ENCODE results near the gene SIM1.

SIM1 gene

DNA sequence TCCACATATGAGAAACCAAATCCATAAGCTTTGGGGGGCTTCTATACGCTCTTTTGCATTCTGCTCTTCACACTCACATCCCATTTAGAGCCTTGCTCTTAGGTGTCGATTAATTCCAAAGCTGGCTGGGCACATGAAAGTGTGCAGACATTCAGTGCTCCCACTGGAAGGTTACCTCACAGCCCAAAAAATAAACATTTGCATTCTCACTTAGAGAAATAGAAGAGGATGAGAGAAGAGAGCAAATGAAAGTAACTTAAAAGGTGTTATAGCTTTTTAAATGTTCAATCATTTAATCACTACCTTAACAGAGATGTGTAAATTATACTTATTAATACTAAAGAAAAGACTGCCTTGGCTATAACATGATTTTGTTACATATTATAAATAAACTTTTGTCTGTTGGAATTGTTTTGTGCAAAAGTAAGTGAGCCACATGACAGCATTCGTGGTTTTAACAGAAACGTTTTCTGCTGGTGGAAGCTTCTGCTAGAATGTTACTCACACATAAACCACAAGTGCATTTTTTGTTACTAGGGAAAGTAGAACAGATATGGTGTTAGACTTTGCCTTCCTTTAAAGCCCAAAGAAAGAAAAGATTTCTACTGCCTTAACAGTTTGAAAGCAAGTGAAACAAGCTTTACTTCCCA is 116.7 kb downstream of the SIM1 start:
- Histone ChIP-seq H3K4me2 (ENCODE audit: low read length) (peak overlapping the region; percentile 56), H3F3A (ENCODE audit: insufficient read depth, low read length) (no peaks in the 10 kb centered on the region), H3K9ac (ENCODE audit: low read length) (0 out of 2 replicates have a peak overlapping the region, but pooled peaks have one; percentile 16), H2AFZ (ENCODE audit: low read length) (peak overlapping the region; percentile 55), H4K20me1 (ENCODE audit: insufficient read depth, low read length) (no peaks in the 10 kb centered on the region), H3K4me1 (ENCODE audit: insufficient read depth, low read length, severe bottlenecking) (peaks cover 32% of the 10 kb centered on the region), H3K9me3 (ENCODE audit: low read length) (no peaks in the 10 kb centered on the region), H3K79me2 (ENCODE audit: insufficient read depth, low read length) (no peaks in the 10 kb centered on the region), H3K27ac (ENCODE audit: low read depth, low read length, poor library complexity, severe bottlenecking) (peak overlapping the region; percentile 66), H3K4me3 (ENCODE audit: low read depth, low read length, poor library complexity, severe bottlenecking) (peak overlapping the region; percentile 27), H3K9me2 (ENCODE audit: low read depth, low read length) (no peaks in the 10 kb centered on the region), H3K36me3 (ENCODE audit: insufficient read depth, low read length) (no peaks in the 10 kb centered on the region), H3K27me3 (ENCODE audit: insufficient read depth, low read length) (no peaks in the 10 kb centered on the region)
- TF ChIP-seq EZH2 (IDR thresholded peaks at IDR 0.05; ENCODE audit: borderline replicate concordance, low read length): no peak
- TF ChIP-seq, protein P1, sequence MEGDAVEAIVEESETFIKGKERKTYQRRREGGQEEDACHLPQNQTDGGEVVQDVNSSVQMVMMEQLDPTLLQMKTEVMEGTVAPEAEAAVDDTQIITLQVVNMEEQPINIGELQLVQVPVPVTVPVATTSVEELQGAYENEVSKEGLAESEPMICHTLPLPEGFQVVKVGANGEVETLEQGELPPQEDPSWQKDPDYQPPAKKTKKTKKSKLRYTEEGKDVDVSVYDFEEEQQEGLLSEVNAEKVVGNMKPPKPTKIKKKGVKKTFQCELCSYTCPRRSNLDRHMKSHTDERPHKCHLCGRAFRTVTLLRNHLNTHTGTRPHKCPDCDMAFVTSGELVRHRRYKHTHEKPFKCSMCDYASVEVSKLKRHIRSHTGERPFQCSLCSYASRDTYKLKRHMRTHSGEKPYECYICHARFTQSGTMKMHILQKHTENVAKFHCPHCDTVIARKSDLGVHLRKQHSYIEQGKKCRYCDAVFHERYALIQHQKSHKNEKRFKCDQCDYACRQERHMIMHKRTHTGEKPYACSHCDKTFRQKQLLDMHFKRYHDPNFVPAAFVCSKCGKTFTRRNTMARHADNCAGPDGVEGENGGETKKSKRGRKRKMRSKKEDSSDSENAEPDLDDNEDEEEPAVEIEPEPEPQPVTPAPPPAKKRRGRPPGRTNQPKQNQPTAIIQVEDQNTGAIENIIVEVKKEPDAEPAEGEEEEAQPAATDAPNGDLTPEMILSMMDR (IDR thresholded peaks at IDR 0.05; ENCODE audit: low read length): no peak

DNA sequence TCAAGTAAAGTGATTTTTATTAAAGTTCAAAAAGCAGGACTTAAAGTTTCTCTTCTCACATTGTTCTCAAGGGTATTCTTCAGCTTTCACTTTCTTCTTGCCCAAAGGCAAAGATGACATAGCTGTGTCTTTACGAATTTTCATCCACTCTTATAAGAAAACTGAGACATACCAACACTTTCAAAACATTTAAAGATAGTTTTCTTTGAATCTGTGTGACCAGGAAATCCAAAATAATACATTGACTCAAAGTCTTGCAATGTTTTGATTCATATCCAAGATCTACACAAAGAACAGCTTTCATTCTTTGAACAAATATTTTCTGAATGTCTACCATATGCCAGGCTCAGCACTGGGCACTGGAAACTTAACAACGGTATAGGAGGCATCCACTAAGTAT is 117.9 kb downstream of the SIM1 start:
- Histone ChIP-seq H3K4me2 (ENCODE audit: low read length) (peak overlapping the region; percentile 29), H3K9me3 (ENCODE audit: low read length) (no peaks in the 10 kb centered on the region), H3K9me2 (ENCODE audit: low read depth, low read length) (no peaks in the 10 kb centered on the region), H3F3A (ENCODE audit: insufficient read depth, low read length) (no peaks in the 10 kb centered on the region), H3K4me1 (ENCODE audit: insufficient read depth, low read length, severe bottlenecking) (peaks cover 32% of the 10 kb centered on the region), H3K9ac (ENCODE audit: low read length) (no peak overlapping the region), H3K36me3 (ENCODE audit: insufficient read depth, low read length) (no peaks in the 10 kb centered on the region), H2AFZ (ENCODE audit: low read length) (peak overlapping the region; percentile 83; the same call in 1 of the 2 replicates), H3K27me3 (ENCODE audit: insufficient read depth, low read length) (no peaks in the 10 kb centered on the region), H4K20me1 (ENCODE audit: insufficient read depth, low read length) (no peaks in the 10 kb centered on the region), H3K79me2 (ENCODE audit: insufficient read depth, low read length) (no peaks in the 10 kb centered on the region), H3K27ac (ENCODE audit: low read depth, low read length, poor library complexity, severe bottlenecking) (peak overlapping the region; percentile 25), H3K4me3 (ENCODE audit: low read depth, low read length, poor library complexity, severe bottlenecking) (no peak overlapping the region)
- TF ChIP-seq EZH2 (IDR thresholded peaks at IDR 0.05; ENCODE audit: borderline replicate concordance, low read length): no peak
- TF ChIP-seq, protein P1 (IDR thresholded peaks at IDR 0.05; ENCODE audit: low read length): no peak

DNA sequence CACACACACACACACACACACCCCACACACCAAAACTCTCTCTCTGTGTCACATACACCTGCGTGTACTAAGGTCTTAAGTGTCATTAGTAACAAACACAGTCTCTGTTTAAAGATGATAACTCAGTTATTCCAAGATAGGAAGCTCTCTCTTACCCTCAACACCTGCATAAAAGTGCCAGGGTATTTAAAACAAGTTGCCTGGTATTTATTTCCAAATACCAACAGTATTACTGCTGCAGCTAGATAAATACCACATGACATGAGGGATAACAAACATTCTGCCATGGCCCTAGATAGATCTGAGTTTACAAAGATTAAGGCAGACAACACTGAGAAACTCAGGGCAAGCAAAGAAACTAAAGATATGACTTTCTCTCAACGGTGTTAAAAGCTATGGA is 118.5 kb downstream of the SIM1 start:
- no peaks in the 10 kb centered on the region for H3K27me3 ChIP-seq (ENCODE audit: insufficient read depth, low read length)
- no peaks in the 10 kb centered on the region for H4K20me1 ChIP-seq (ENCODE audit: insufficient read depth, low read length)
- peak overlapping the region; percentile 29 for H3K4me2 ChIP-seq (ENCODE audit: low read length)
- H3K4me3 ChIP-seq (ENCODE audit: low read depth, low read length, poor library complexity, severe bottlenecking): no peak overlapping the region
- no peaks in the 10 kb centered on the region for H3K36me3 ChIP-seq (ENCODE audit: insufficient read depth, low read length)
- no peaks in the 10 kb centered on the region for H3K79me2 ChIP-seq (ENCODE audit: insufficient read depth, low read length)
- TF ChIP-seq EZH2 (IDR thresholded peaks at IDR 0.05; ENCODE audit: borderline replicate concordance, low read length): no peak
- TF ChIP-seq, protein P1 (IDR thresholded peaks at IDR 0.05; ENCODE audit: low read length): no peak
- no peaks in the 10 kb centered on the region for H3K9me3 ChIP-seq (ENCODE audit: low read length)
- no peak overlapping the region for H3K9ac ChIP-seq (ENCODE audit: low read length)
- peak overlapping the region; percentile 25 for H3K27ac ChIP-seq (ENCODE audit: low read depth, low read length, poor library complexity, severe bottlenecking)
- peak overlapping the region; percentile 83; the same call in 1 of the 2 replicates for H2AFZ ChIP-seq (ENCODE audit: low read length)
- H3K4me1 ChIP-seq (ENCODE audit: insufficient read depth, low read length, severe bottlenecking): peaks cover 32% of the 10 kb centered on the region
- H3K9me2 ChIP-seq (ENCODE audit: low read depth, low read length): no peaks in the 10 kb centered on the region
- H3F3A ChIP-seq (ENCODE audit: insufficient read depth, low read length): no peaks in the 10 kb centered on the region

All from OCI-LY1 (cell line).